B cell (primary cell): Measurements from ENCODE around the gene EED. TPM values are rescaled to one million over a fixed set of nuclear protein-coding genes. Genes with fewer than 3 reads are reported as not detected.

Experiments used
- ATAC-seq: fragments of 200-7000 bp; cut with Tn5 transposase; one replicate; pipeline ENCODE4 v1.10.0; 2021; ENCODE audit warnings: low read depth, mild to moderate bottlenecking, moderate number of reproducible peaks, moderate library complexity
- CTCF ChIA-PET: fragments of 350-600 bp; sonication (Branson Sonifier 250); formaldehyde crosslinking; loops from one replicate; lab custom pipeline; 2021; ENCODE audit warnings: antibody characterized with exemption, inconsistent platforms; lab: Charles Lee
- POLR2A ChIA-PET: fragments of 350-600 bp; sonication (Branson Sonifier 250); formaldehyde crosslinking; loops from one replicate; lab custom pipeline; 2021; ENCODE audit warnings: antibody characterized with exemption; lab: Charles Lee
- DNase-seq: peaks from one replicate; pipeline ENCODE4 v3.0.0; 2013
- H2AFZ ChIP-seq: 2 replicates; pipeline ENCODE4 v1.6.1; 2012; ENCODE audit warnings: mild to moderate bottlenecking, low read depth, low read length; ENCODE audit not compliant: insufficient read depth, poor library complexity, severe bottlenecking
- H3K27ac ChIP-seq, 2 donors: 1 replicate in 1 of 2; 2 replicates in 1 of 2; pipeline ENCODE4 v1.5.1; 2012 to 2013; ENCODE audit warnings: low read length in 2 of 2, mild to moderate bottlenecking in 2 of 2, moderate library complexity in 1 of 2
- H3K27me3 ChIP-seq, 4 experiments: fragments of 200-600 bp in 1 of 4; sonication (generic) in 1 of 4; replicated peaks in 1 of 4; 1 replicate in 2 of 4; 2 replicates in 2 of 4; pipeline versions ENCODE4 v1.6.1 to v1.7.0; 2013 to 2016; ENCODE audit warnings: low read length in 3 of 4, mild to moderate bottlenecking in 2 of 4, mixed read lengths in 1 of 4, moderate library complexity in 1 of 4; ENCODE audit not compliant: insufficient read depth in 4 of 4, control insufficient read depth in 3 of 4; ENCODE audit errors: control extremely low read depth in 1 of 4
- H3K36me3 ChIP-seq, 2 experiments: replicated peaks in 1 of 2; 1 replicate in 1 of 2; 2 replicates in 1 of 2; pipeline versions ENCODE4 v1.6.1 to v1.7.1; 2013; ENCODE audit warnings: low read length in 1 of 2; ENCODE audit not compliant: insufficient read depth in 2 of 2, control insufficient read depth in 1 of 2; ENCODE audit errors: control extremely low read depth in 1 of 2, extremely low read depth in 1 of 2
- H3K4me1 ChIP-seq, 2 donors: fragments of 200-600 bp in 1 of 2; sonication (generic) in 1 of 2; 1 replicate in 1 of 2; 2 replicates in 1 of 2; pipeline versions ENCODE4 v1.5.1 to v1.6.1; 2013 to 2017; ENCODE audit warnings: low read length in 2 of 2; ENCODE audit not compliant: control insufficient read depth in 2 of 2, insufficient read depth in 2 of 2
- H3K4me2 ChIP-seq: replicated peaks from 2 replicates; pipeline ENCODE3; 2012; ENCODE audit warnings: mild to moderate bottlenecking, low read depth, low read length; ENCODE audit not compliant: poor library complexity, severe bottlenecking
- H3K4me3 ChIP-seq, 5 experiments: fragments of 200-600 bp in 1 of 5; sonication (generic) in 1 of 5; 1 replicate in 3 of 5; 2 replicates in 2 of 5; pipeline versions ENCODE4 v1.5.1 to v1.7.0; 2011 to 2016; ENCODE audit warnings: low read length in 4 of 5, mild to moderate bottlenecking in 4 of 5, low read depth in 2 of 5, control low read depth in 1 of 5, moderate library complexity in 1 of 5; ENCODE audit not compliant: insufficient read depth in 1 of 5; ENCODE audit errors: control extremely low read depth in 1 of 5, extremely low read depth in 1 of 5
- H3K79me2 ChIP-seq: fragments of 200-600 bp; sonication (generic); one replicate; pipeline ENCODE4 v1.6.0; 2016; ENCODE audit warnings: low read length; ENCODE audit not compliant: control insufficient read depth, insufficient read depth
- H3K9ac ChIP-seq: fragments of 200-600 bp; sonication (generic); 2 replicates; pipeline ENCODE4 v1.6.1; 2017; ENCODE audit warnings: mild to moderate bottlenecking, low read length, moderate library complexity
- H3K9me3 ChIP-seq, 3 donors: one replicate each; pipeline versions ENCODE4 v1.6.1 to v1.7.1; 2013; ENCODE audit warnings: low read length in 2 of 3; ENCODE audit not compliant: control insufficient read depth in 2 of 3, insufficient read depth in 1 of 3; ENCODE audit errors: control extremely low read depth in 1 of 3
- H4K20me1 ChIP-seq: 2 replicates; pipeline ENCODE4 v1.6.0; 2012; ENCODE audit warnings: mild to moderate bottlenecking, low read length; ENCODE audit not compliant: insufficient read depth, control insufficient read depth, poor library complexity, severe bottlenecking
- H3K27ac Mint-ChIP-seq: one replicate; pipeline ENCODE4 v1.8.0; 2021; ENCODE audit warnings: mixed read lengths
- H3K27me3 Mint-ChIP-seq: one replicate; pipeline ENCODE4 v1.8.0; 2021; ENCODE audit warnings: mixed read lengths
- H3K4me1 Mint-ChIP-seq: one replicate; pipeline ENCODE4 v1.8.0; 2021; ENCODE audit warnings: mixed read lengths
- H3K4me3 Mint-ChIP-seq: one replicate; pipeline ENCODE4 v1.8.0; 2021; ENCODE audit warnings: mixed read lengths
- H3K9me3 Mint-ChIP-seq: one replicate; pipeline ENCODE4 v1.8.0; 2022; ENCODE audit warnings: mixed read lengths; ENCODE audit not compliant: insufficient read depth
- CTCF ChIP-seq: fragments of 200-600 bp; IDR thresholded peaks from one replicate; pipeline ENCODE4 v1.8.0; 2022; ENCODE audit warnings: antibody characterized with exemption, mild to moderate bottlenecking
- EZH2 ChIP-seq: IDR thresholded peaks from 2 replicates; pipeline ENCODE4 v1.6.1; 2012; ENCODE audit warnings: borderline replicate concordance, low read depth, mild to moderate bottlenecking, moderate library complexity, low read length; ENCODE audit not compliant: insufficient read depth, poor library complexity, severe bottlenecking
- WGBS: methylation state at CpG from one replicate; pipeline ENCODE4 v1.1.5; 2013; ENCODE audit warnings: missing lambda C conversion rate; ENCODE audit not compliant: insufficient coverage; 5-methylcytosine and 5-hydroxymethylcytosine counted together
- intact Hi-C: fragments of 100-400 bp; cut with micrococcal nuclease; formaldehyde crosslinking; loops from one replicate; pipeline ENCODE4 v1.10.0; 2022
- polyA plus RNA-seq: library from polyadenylated mRNA; depleted of rRNA; stranded (reverse); fragments of >200 nt; gene quantifications from 2 replicates; pipeline ENCODE4 v1.2.3, GENCODE V29; 2012
- total RNA-seq, 2 donors: library from RNA; stranded (reverse); fragments of 120-200 nt in 1 of 2; gene quantifications; 1 replicate in 1 of 2; 2 replicates in 1 of 2; pipeline versions ENCODE4 v1.2.3 to v1.2.4, GENCODE V29; 2013 to 2022

Gene EED
- total and polyA plus RNA-seq, 2 donors (not counting 1 experiment from before 2014, with no cell fraction given): 21.8 to 49.5 TPM

DNA sequence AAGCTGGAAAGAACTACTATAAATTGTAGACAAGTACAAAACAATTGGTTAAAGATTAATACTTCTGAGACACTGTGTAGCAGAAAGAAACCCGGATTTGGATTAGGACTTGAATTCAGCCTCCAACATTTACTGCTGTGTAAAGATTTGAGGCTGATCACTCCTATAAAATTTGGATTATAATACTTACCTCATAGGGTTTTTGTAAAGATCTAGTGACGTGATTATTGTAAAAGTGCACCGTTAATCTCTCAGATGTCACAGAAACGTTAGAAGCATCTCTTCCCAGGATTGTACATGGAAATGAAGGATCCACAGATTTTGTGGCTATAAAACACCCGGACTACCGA, 57.2 kb downstream of the EED start:
- intact Hi-C loops: loop anchor here (1.0 to 2.0 kb wide), 6 partner anchors 56 to 673 kb away; partner anchors contain the start of genes CREBZF, PICALM, TMEM126A and TMEM126B
- no peaks in the 10 kb centered on the region for H3K9me3 Mint-ChIP-seq
- H3K27ac Mint-ChIP-seq: peak overlapping the region; percentile 95
- H4K20me1 ChIP-seq: no peaks in the 10 kb centered on the region
- no peaks in the 10 kb centered on the region for H3K36me3 ChIP-seq
- no peak for TF ChIP-seq EZH2
- TF ChIP-seq CTCF: no peak
- no peak for DNase-seq
- H3K4me1 Mint-ChIP-seq: peaks cover 20% of the 10 kb centered on the region
- H2AFZ ChIP-seq: peak overlapping the region; percentile 97
- peak overlapping the region; percentile 70 to 95 for H3K27ac ChIP-seq
- ChIA-PET CTCF (interaction anchor here (1.0 to 2.0 kb wide), 5 partner anchors 10 to 447 kb away, joined by 3 to 9 read pairs (median 6); partner anchors contain the start of gene CCDC83), POLR2A (interaction anchor here (0.6 to 0.7 kb wide), 2 partner anchors 52 to 198 kb away, joined by 3 to 5 read pairs; no protein-coding TSS in a partner anchor)
- 0% methylated on average over 3 of the region's 6 CpGs for WGBS
- H3K4me3 ChIP-seq: peak overlapping the region; percentile 70 to 96 (median 92)
- no peaks in the 10 kb centered on the region for H3K9me3 ChIP-seq
- no peaks in the 10 kb centered on the region for H3K27me3 ChIP-seq
- peak overlapping the region; percentile 89 for H3K9ac ChIP-seq
- H3K79me2 ChIP-seq: peaks cover 25% of the 10 kb centered on the region
- peaks cover 10 to 13% of the 10 kb centered on the region in 2 donors for H3K4me1 ChIP-seq
- peak overlapping the region; percentile 98 for H3K4me3 Mint-ChIP-seq
- peak overlapping the region; percentile 78 for H3K4me2 ChIP-seq
- H3K27me3 Mint-ChIP-seq: no peaks in the 10 kb centered on the region
- no peak for ATAC-seq

DNA sequence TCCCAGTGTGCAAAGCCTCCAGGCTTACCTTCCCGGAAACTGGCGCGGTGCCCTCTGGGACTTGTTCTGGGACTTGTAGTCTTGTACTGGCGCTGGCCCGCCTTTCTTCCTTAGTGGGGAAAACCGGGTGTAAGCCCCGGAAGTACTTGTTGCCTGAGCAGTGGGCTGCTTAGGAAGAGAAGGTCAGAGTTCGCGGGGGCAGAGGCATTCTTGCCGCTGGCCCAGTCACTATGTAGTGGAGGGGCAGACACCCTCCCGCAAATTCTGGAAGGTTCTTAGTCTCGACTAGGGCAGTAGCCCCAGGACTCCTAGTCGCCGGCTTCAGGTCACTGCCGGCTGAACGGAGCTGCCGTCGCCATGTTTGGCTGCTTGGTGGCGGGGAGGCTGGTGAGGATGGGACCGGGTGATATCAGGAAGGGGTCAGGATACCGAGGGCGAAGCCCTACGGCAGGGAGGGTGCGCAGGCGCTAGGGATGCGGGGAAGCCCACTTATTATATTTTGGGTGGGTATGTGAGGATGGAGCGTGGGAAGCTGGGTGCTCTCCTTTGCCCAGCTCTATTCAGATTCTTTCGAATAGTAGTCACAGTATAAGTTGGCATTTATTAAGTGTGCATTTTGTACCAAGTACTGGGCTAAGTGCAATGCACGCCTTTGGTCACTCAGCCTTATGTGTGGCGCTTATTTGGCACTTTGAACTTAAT, 57.7 kb downstream of the EED start, which contains the start of gene HIKESHI:
TSS of gene HIKESHI (plus strand) at position 149 of the 702 bp plus-strand sequence. CDS start at position 358, 209 bp downstream.
- Histone ChIP-seq H3K27ac (peak within 1 kb of the TSS; percentile 70 to 95), H3K4me3 (peak within 1 kb of the TSS; percentile 70 to 96 (median 92)), H3K9ac (peak within 1 kb of the TSS; percentile 89), H3K4me2 (peak within 1 kb of the TSS; percentile 78), H3K27me3 (no peaks in the 10 kb centered on the region), H3K36me3 (no peaks in the 10 kb centered on the region), H2AFZ (peak within 1 kb of the TSS; percentile 97), H3K4me1 (peaks cover 10 to 13% of the 10 kb centered on the region in 2 donors), H4K20me1 (no peaks in the 10 kb centered on the region), H3K9me3 (no peaks in the 10 kb centered on the region), H3K79me2 (peaks cover 25% of the 10 kb centered on the region)
- H3K27me3 Mint-ChIP-seq: no peaks in the 10 kb centered on the region
- H3K9me3 Mint-ChIP-seq: no peaks in the 10 kb centered on the region
- intact Hi-C loops: loop anchor here (1.0 to 2.0 kb wide), 6 partner anchors 57 to 673 kb away; partner anchors contain the start of genes CREBZF, PICALM, TMEM126A and TMEM126B
- ChIA-PET POLR2A (interaction anchor here (0.5 to 0.7 kb wide), 2 partner anchors 199 to 666 kb away, joined by 3 to 7 read pairs; no protein-coding TSS in a partner anchor), CTCF (interaction anchor here (1.0 to 1.8 kb wide), 3 partner anchors 236 to 448 kb away, joined by 3 to 8 read pairs (median 6); partner anchors contain the start of gene CCDC83)
- H3K4me3 Mint-ChIP-seq: peak within 1 kb of the TSS; percentile 98
- H3K4me1 Mint-ChIP-seq: peaks cover 20% of the 10 kb centered on the region
- H3K27ac Mint-ChIP-seq: peak within 1 kb of the TSS; percentile 95
- TF ChIP-seq EZH2 (no peak), CTCF (no peak)
- ATAC-seq (peak; percentile 99), DNase-seq (peak; percentile 90)
- WGBS: 0% methylated on average over 27 of the region's 30 CpGs
